SU-DHL-6 (cell line): ENCODE data around the gene DCTN3.

Experiments used
- H2AFZ ChIP-seq: fragments of 200-600 bp; sonication (generic); 2 replicates; pipeline ENCODE4 v1.6.1; 2014; ENCODE audit warnings: low read depth, mild to moderate bottlenecking, moderate library complexity, mixed read lengths, antibody characterized with exemption, low read length; ENCODE audit not compliant: severe bottlenecking
- H3F3A ChIP-seq: fragments of 200-600 bp; shearing (Covaris generic); 2 replicates; pipeline ENCODE4 v1.6.0; 2016; ENCODE audit warnings: antibody characterized with exemption, mild to moderate bottlenecking; ENCODE audit not compliant: insufficient read depth
- H3K27ac ChIP-seq: fragments of 200-600 bp; sonication (generic); 2 replicates; pipeline ENCODE4 v1.5.1; 2016; ENCODE audit warnings: low read depth, mild to moderate bottlenecking, low read length, moderate library complexity, mixed read lengths
- H3K27me3 ChIP-seq: fragments of 200-600 bp; sonication (generic), shearing (Covaris generic); 2 replicates; pipeline ENCODE4 v1.6.0; 2014; ENCODE audit warnings: mild to moderate bottlenecking, low read length
- H3K36me3 ChIP-seq: fragments of 200-600 bp; sonication (generic); 2 replicates; pipeline ENCODE4 v1.6.1; 2014; ENCODE audit warnings: mild to moderate bottlenecking, low read length, mixed read lengths
- H3K4me2 ChIP-seq: fragments of 300-600, 200-600 bp; shearing (Covaris generic), sonication (generic); 2 replicates; pipeline ENCODE4 v1.6.0; 2014; ENCODE audit warnings: low read length, low read depth, mild to moderate bottlenecking; ENCODE audit not compliant: poor library complexity, severe bottlenecking
- H3K4me3 ChIP-seq: fragments of 200-600 bp; sonication (generic); 2 replicates; pipeline ENCODE4 v1.5.1; 2014; ENCODE audit warnings: antibody characterized with exemption, low read length, mild to moderate bottlenecking, mixed read lengths; ENCODE audit not compliant: insufficient read depth, poor library complexity, severe bottlenecking
- H3K79me2 ChIP-seq: fragments of 200-600 bp; sonication (generic); 2 replicates; pipeline ENCODE4 v1.6.1; 2014; ENCODE audit warnings: mild to moderate bottlenecking, low read length, moderate library complexity; ENCODE audit not compliant: insufficient read depth
- H3K9ac ChIP-seq: fragments of 200-600 bp; sonication (generic); 2 replicates; pipeline ENCODE4 v1.7.0; 2014; ENCODE audit warnings: mild to moderate bottlenecking, low read length
- H3K9me2 ChIP-seq: fragments of 200-600 bp; sonication (generic); replicated peaks from 2 replicates; pipeline ENCODE4 v1.6.1; 2014; ENCODE audit warnings: low read length; ENCODE audit not compliant: insufficient read depth
- H3K9me3 ChIP-seq: fragments of 200-600 bp; sonication (generic); 2 replicates; pipeline ENCODE4 v1.6.1; 2014; ENCODE audit warnings: low read length, mixed read lengths; ENCODE audit not compliant: insufficient read depth
- H4K20me1 ChIP-seq: fragments of 200-600 bp; sonication (generic); 2 replicates; pipeline ENCODE4 v1.6.1; 2014; ENCODE audit warnings: low read depth, mild to moderate bottlenecking, antibody characterized with exemption, low read length, moderate library complexity, mixed read lengths
- CTCF ChIP-seq: fragments of 200-600 bp; sonication (generic); IDR thresholded peaks from one replicate; pipeline ENCODE4 v1.5.1; 2017; ENCODE audit warnings: antibody characterized with exemption, mild to moderate bottlenecking, low read length, moderate library complexity; ENCODE audit not compliant: insufficient read depth, poor library complexity, severe bottlenecking
- EZH2phosphoT487 ChIP-seq: fragments of 200-600 bp; sonication (generic), shearing (Covaris generic); conservative IDR thresholded peaks from 2 replicates; pipeline ENCODE4 v1.6.1; 2018; ENCODE audit warnings: mild to moderate bottlenecking, antibody characterized with exemption, low read length, moderate library complexity, mixed read lengths

DCTN3 gene

GRCh38 chr9:34573599-34574325, 46.5 kb downstream of the DCTN3 start:
- Histone ChIP-seq H3K9ac (no peak overlapping the region), H3K9me2 (no peaks in the 10 kb centered on the region), H3K36me3 (no peaks in the 10 kb centered on the region), H4K20me1 (no peaks in the 10 kb centered on the region), H3K79me2 (no peaks in the 10 kb centered on the region), H3K27ac (no peak overlapping the region), H3K4me2 (no peak overlapping the region), H3K27me3 (no peaks in the 10 kb centered on the region), H3F3A (no peaks in the 10 kb centered on the region), H2AFZ (no peak overlapping the region), H3K4me3 (no peak overlapping the region), H3K9me3 (no peaks in the 10 kb centered on the region)
- no peak for TF ChIP-seq CTCF

GRCh38 chr9:34572628-34573027, 47.7 kb downstream of the DCTN3 start:
- TF ChIP-seq CTCF (no peak), EZH2phosphoT487 (no peak)
- Histone ChIP-seq H3F3A (no peaks in the 10 kb centered on the region), H4K20me1 (no peaks in the 10 kb centered on the region), H3K9ac (no peak overlapping the region), H3K9me2 (no peaks in the 10 kb centered on the region), H3K4me3 (no peak overlapping the region), H3K9me3 (no peaks in the 10 kb centered on the region), H3K79me2 (no peaks in the 10 kb centered on the region), H3K4me2 (no peak overlapping the region), H3K27me3 (no peaks in the 10 kb centered on the region), H3K36me3 (no peaks in the 10 kb centered on the region), H3K27ac (no peak overlapping the region), H2AFZ (no peak overlapping the region)

- H3K9me2 ChIP-seq = no peaks in the 10 kb centered on the region
- TF ChIP-seq EZH2phosphoT487 = no peak
- no peak for TF ChIP-seq CTCF
- H4K20me1 ChIP-seq = no peaks in the 10 kb centered on the region
- no peaks in the 10 kb centered on the region for H3K79me2 ChIP-seq
- H2AFZ ChIP-seq = no peak overlapping the region
- no peak overlapping the region for H3K27ac ChIP-seq
- H3K4me2 ChIP-seq = no peak overlapping the region
- H3F3A ChIP-seq = no peaks in the 10 kb centered on the region
- H3K9ac ChIP-seq = no peak overlapping the region
- H3K9me3 ChIP-seq = no peaks in the 10 kb centered on the region
- H3K36me3 ChIP-seq = no peaks in the 10 kb centered on the region
- no peak overlapping the region for H3K4me3 ChIP-seq
- H3K27me3 ChIP-seq = no peaks in the 10 kb centered on the region
These were observed 48.2 kb downstream of the DCTN3 start for GRCh38 chr9:34572092-34572491.

GRCh38 chr9:34571481-34571810, 48.8 kb downstream of the DCTN3 start:
- H3K4me2 ChIP-seq = no peak overlapping the region
- H4K20me1 ChIP-seq = no peaks in the 10 kb centered on the region
- no peaks in the 10 kb centered on the region for H3K27me3 ChIP-seq
- H3K79me2 ChIP-seq = no peaks in the 10 kb centered on the region
- H3F3A ChIP-seq = no peaks in the 10 kb centered on the region
- no peak for TF ChIP-seq EZH2phosphoT487
- no peak for TF ChIP-seq CTCF
- H3K36me3 ChIP-seq = no peaks in the 10 kb centered on the region
- H3K9me3 ChIP-seq = no peaks in the 10 kb centered on the region
- no peak overlapping the region for H3K4me3 ChIP-seq
- H3K9me2 ChIP-seq = no peaks in the 10 kb centered on the region
- H3K27ac ChIP-seq = no peak overlapping the region
- H3K9ac ChIP-seq = no peak overlapping the region
- no peak overlapping the region for H2AFZ ChIP-seq
